Neuronal stem cell (in vitro differentiated cells): ENCODE results near the gene ITGB5.
A peak's percentile ranks its signal among the peaks of the same experiment; 100 is the strongest.

Experiments
- DNase-seq: peaks from one replicate; pipeline ENCODE4 v3.0.0-alpha.2; 2013; ENCODE audit warnings: low spot score
- H2AFZ ChIP-seq: one replicate; pipeline ENCODE4 v1.6.1; 2013; ENCODE audit warnings: mild to moderate bottlenecking, low read length, inconsistent platforms
- H2AK5ac ChIP-seq: 2 replicates; pipeline ENCODE4 v1.6.1; 2013; ENCODE audit warnings: low read depth, mild to moderate bottlenecking, inconsistent platforms, low read length, moderate library complexity, mixed read lengths
- H2BK120ac ChIP-seq: 2 replicates; pipeline ENCODE4 v1.6.1; 2013; ENCODE audit warnings: low read depth, mild to moderate bottlenecking, inconsistent platforms, low read length, moderate library complexity, mixed read lengths
- H2BK12ac ChIP-seq: one replicate; pipeline ENCODE4 v1.6.1; 2013; ENCODE audit warnings: low read length, inconsistent platforms
- H2BK15ac ChIP-seq: 2 replicates; pipeline ENCODE4 v1.6.1; 2013; ENCODE audit warnings: mild to moderate bottlenecking, low read length, inconsistent platforms, mixed read lengths
- H2BK5ac ChIP-seq: one replicate; pipeline ENCODE4 v1.6.1; 2013; ENCODE audit warnings: inconsistent platforms, mild to moderate bottlenecking, low read length, moderate library complexity
- H3K14ac ChIP-seq: one replicate; pipeline ENCODE4 v1.6.1; 2013; ENCODE audit warnings: low read length, inconsistent platforms
- H3K18ac ChIP-seq: 2 replicates; pipeline ENCODE4 v1.6.1; 2013; ENCODE audit warnings: low read length, inconsistent platforms
- H3K23ac ChIP-seq: 2 replicates; pipeline ENCODE4 v1.6.1; 2013; ENCODE audit warnings: low read depth, mild to moderate bottlenecking, mixed read lengths, low read length, inconsistent platforms; ENCODE audit not compliant: poor library complexity
- H3K27ac ChIP-seq: replicated peaks from 3 replicates; pipeline ENCODE4 v1.5.1; 2013; ENCODE audit warnings: low read length, inconsistent platforms
- H3K27me3 ChIP-seq, 3 experiments: 2 replicates each; pipeline ENCODE4 v1.6.1; 2013; ENCODE audit warnings: low read length in 3 of 3, mild to moderate bottlenecking in 2 of 3, inconsistent platforms in 1 of 3, low read depth in 1 of 3, mixed read lengths in 1 of 3, moderate library complexity in 1 of 3; ENCODE audit not compliant: control insufficient read depth in 3 of 3, insufficient read depth in 3 of 3
- H3K36me3 ChIP-seq, 2 donors: replicated peaks in 1 of 2; 2 replicates each; pipeline ENCODE4 v1.6.1; 2013; ENCODE audit warnings: low read length in 2 of 2; ENCODE audit not compliant: control insufficient read depth in 2 of 2, insufficient read depth in 2 of 2
- H3K4ac ChIP-seq: 2 replicates; pipeline ENCODE4 v1.6.1; 2013; ENCODE audit warnings: inconsistent platforms, mild to moderate bottlenecking, low read length, moderate library complexity
- H3K4me1 ChIP-seq, 2 donors: 1 replicate in 1 of 2; 2 replicates in 1 of 2; pipeline ENCODE4 v1.6.1; 2013; ENCODE audit warnings: low read length in 2 of 2, low read depth in 1 of 2; ENCODE audit not compliant: control insufficient read depth in 2 of 2, insufficient read depth in 1 of 2
- H3K4me2 ChIP-seq: one replicate; pipeline ENCODE4 v1.6.1; 2013; ENCODE audit warnings: mild to moderate bottlenecking, low read length, inconsistent platforms; ENCODE audit not compliant: insufficient read depth, poor library complexity, severe bottlenecking
- H3K4me3 ChIP-seq, 2 donors: 2 replicates each; pipeline ENCODE4 v1.5.1; 2013; ENCODE audit warnings: low read length in 2 of 2, mild to moderate bottlenecking in 2 of 2, inconsistent platforms in 1 of 2, moderate library complexity in 1 of 2
- H3K79me1 ChIP-seq: one replicate; pipeline ENCODE4 v1.6.1; 2013; ENCODE audit warnings: low read depth, mild to moderate bottlenecking, inconsistent platforms, low read length, moderate library complexity
- H3K9ac ChIP-seq: one replicate; pipeline ENCODE4 v1.6.1; 2013; ENCODE audit warnings: mild to moderate bottlenecking, low read depth, low read length, inconsistent platforms; ENCODE audit not compliant: poor library complexity
- H3K9me3 ChIP-seq, 2 donors: replicated peaks in 1 of 2; 2 replicates each; pipeline versions ENCODE3 to v1.6.1; 2013; ENCODE audit warnings: low read length in 2 of 2, mild to moderate bottlenecking in 2 of 2, inconsistent platforms in 1 of 2, low read depth in 1 of 2, mixed read lengths in 1 of 2, moderate library complexity in 1 of 2; ENCODE audit not compliant: control insufficient read depth in 2 of 2, insufficient read depth in 1 of 2
- H4K8ac ChIP-seq: one replicate; pipeline ENCODE4 v1.6.1; 2013; ENCODE audit warnings: low read depth, mild to moderate bottlenecking, inconsistent platforms, low read length, moderate library complexity
- H4K91ac ChIP-seq: one replicate; pipeline ENCODE4 v1.6.1; 2013; ENCODE audit warnings: low read length, low read depth, mild to moderate bottlenecking, inconsistent platforms; ENCODE audit not compliant: poor library complexity
- WGBS, 2 donors: extraction: QIAGEN DNeasy Blood & Tissue Kit; methylation state at CpG; one replicate each; pipeline ENCODE4 v1.1.7; 2013; ENCODE audit warnings: missing lambda C conversion rate in 2 of 2, mixed read lengths in 1 of 2; ENCODE audit not compliant: insufficient read length in 2 of 2, insufficient replicate concordance in 1 of 2; ENCODE audit errors: extremely low coverage in 2 of 2; 5-methylcytosine and 5-hydroxymethylcytosine counted together

ITGB5 gene

GRCh38 chr3:124836448-124836847, 50.7 kb downstream of the ITGB5 start:
- DNase-seq: no peak
- no peak overlapping the region for H2AK5ac ChIP-seq
- no peak overlapping the region for H3K4me3 ChIP-seq
- H3K4me2 ChIP-seq: no peak overlapping the region
- H3K79me1 ChIP-seq: peaks cover 2% of the 10 kb centered on the region
- no peak overlapping the region for H4K8ac ChIP-seq
- no peak overlapping the region for H3K18ac ChIP-seq
- H3K9me3 ChIP-seq: no peaks in the 10 kb centered on the region
- H2AFZ ChIP-seq: no peak overlapping the region
- H3K27ac ChIP-seq: no peak overlapping the region
- H2BK120ac ChIP-seq: no peak overlapping the region
- no peak overlapping the region for H2BK5ac ChIP-seq
- no peak overlapping the region for H2BK12ac ChIP-seq
- H3K23ac ChIP-seq: no peak overlapping the region
- H3K27me3 ChIP-seq: no peaks in the 10 kb centered on the region
- no peak overlapping the region for H2BK15ac ChIP-seq
- no peak overlapping the region for H4K91ac ChIP-seq
- no peak overlapping the region for H3K4ac ChIP-seq
- H3K9ac ChIP-seq: no peak overlapping the region
- H3K4me1 ChIP-seq: peaks cover 17 to 23% of the 10 kb centered on the region in 2 donors
- no CpG with 5 or more reads among the region's 1 CpG for WGBS, 2 donors
- peaks cover 0 to 14% of the 10 kb centered on the region in 2 donors for H3K36me3 ChIP-seq
- no peak overlapping the region for H3K14ac ChIP-seq

- Histone ChIP-seq H3K36me3 (peaks cover 0 to 10% of the 10 kb centered on the region in 2 donors), H3K79me1 (no peaks in the 10 kb centered on the region), H2BK5ac (peak overlapping the region; percentile 20), H2BK12ac (no peak overlapping the region), H3K23ac (peak overlapping the region; percentile 21), H3K9ac (no peak overlapping the region), H3K18ac (peak overlapping the region; percentile 54), H3K14ac (peak overlapping the region; percentile 3), H3K4me1 (peaks cover 17 to 23% of the 10 kb centered on the region in 2 donors), H2BK120ac (no peak overlapping the region), H4K8ac (no peak overlapping the region), H3K27ac (peak overlapping the region; percentile 6), H2AK5ac (no peak overlapping the region), H3K9me3 (no peaks in the 10 kb centered on the region), H2BK15ac (no peak overlapping the region), H3K4ac (no peak overlapping the region), H3K4me2 (no peak overlapping the region), H4K91ac (no peak overlapping the region), H3K27me3 (no peaks in the 10 kb centered on the region), H2AFZ (peak overlapping the region; percentile 15), H3K4me3 (no peak overlapping the region)
- DNase-seq: no peak
- no CpG with 5 or more reads among the region's 20 CpGs for WGBS, 2 donors
Observed at GRCh38 chr3:124834723-124835718, 52.1 kb downstream of the ITGB5 start.

- peaks cover 17 to 25% of the 10 kb centered on the region in 2 donors for H3K4me1 ChIP-seq
- DNase-seq: no peak
- H3K27ac ChIP-seq: no peak overlapping the region
Observed at GRCh38 chr3:124833710-124834332, 53.3 kb downstream of the ITGB5 start.

More at GRCh38 chr3:124833710-124834332, 53.3 kb downstream of the ITGB5 start:
- H3K14ac ChIP-seq: no peak overlapping the region
- no peak overlapping the region for H3K23ac ChIP-seq
- no peak overlapping the region for H2AK5ac ChIP-seq
- no peak overlapping the region for H2AFZ ChIP-seq
- no peak overlapping the region for H3K4me3 ChIP-seq
- no peaks in the 10 kb centered on the region for H3K27me3 ChIP-seq
- no peak overlapping the region for H2BK15ac ChIP-seq
- no peak overlapping the region for H2BK12ac ChIP-seq
- no peak overlapping the region for H3K9ac ChIP-seq
- no peak overlapping the region for H4K91ac ChIP-seq
- H3K36me3 ChIP-seq: peaks cover 0 to 8% of the 10 kb centered on the region in 2 donors
- no CpG with 5 or more reads among the region's 4 CpGs for WGBS, 2 donors
- H3K4ac ChIP-seq: no peak overlapping the region
- no peak overlapping the region for H4K8ac ChIP-seq
- no peaks in the 10 kb centered on the region for H3K9me3 ChIP-seq
- H3K79me1 ChIP-seq: no peaks in the 10 kb centered on the region
- no peak overlapping the region for H3K4me2 ChIP-seq
- H3K18ac ChIP-seq: no peak overlapping the region
- no peak overlapping the region for H2BK5ac ChIP-seq
- H2BK120ac ChIP-seq: no peak overlapping the region
